Hepatocyte (in vitro differentiated cells): ENCODE results near the gene SMC1A. TPM values are rescaled to one million over a fixed set of nuclear protein-coding genes. Genes with fewer than 3 reads are reported as not detected.
"Not testable (repeated sequence)": the region's sequence is repeated elsewhere in the genome, so short reads cannot be mapped to it uniquely, and the experiment has no call there.

Source experiments
- DNase-seq: peaks from one replicate; pipeline ENCODE4 v3.0.0-alpha.2; 2016; ENCODE audit warnings: low spot score
- H2AFZ ChIP-seq: fragments of 200-600 bp; sonication (generic); 2 replicates; pipeline ENCODE4 v1.6.0; 2016; ENCODE audit warnings: antibody characterized with exemption, mild to moderate bottlenecking
- H3K27ac ChIP-seq: fragments of 200-600 bp; sonication (generic); 2 replicates; pipeline ENCODE4 v1.5.1; 2016; ENCODE audit warnings: mild to moderate bottlenecking
- H3K27me3 ChIP-seq: fragments of 200-600 bp; sonication (generic); 2 replicates; pipeline ENCODE4 v1.6.1; 2016
- H3K36me3 ChIP-seq: fragments of 200-600 bp; sonication (generic); replicated peaks from 2 replicates; pipeline ENCODE4 v1.5.1; 2016; ENCODE audit warnings: low read depth; ENCODE audit not compliant: insufficient read depth
- H3K4me1 ChIP-seq: fragments of 200-600 bp; sonication (generic); 2 replicates; pipeline ENCODE4 v1.5.1; 2016; ENCODE audit warnings: mild to moderate bottlenecking, moderate library complexity; ENCODE audit not compliant: insufficient read depth
- H3K4me2 ChIP-seq: fragments of 200-600 bp; sonication (generic); 2 replicates; pipeline ENCODE4 v1.6.0; 2016
- H3K4me3 ChIP-seq: fragments of 200-600 bp; sonication (generic); 2 replicates; pipeline ENCODE4 v1.5.1; 2016; ENCODE audit warnings: mild to moderate bottlenecking
- H3K79me2 ChIP-seq: fragments of 200-600 bp; sonication (generic); 2 replicates; pipeline ENCODE4 v1.6.0; 2017; ENCODE audit warnings: mild to moderate bottlenecking
- H3K9me2 ChIP-seq: fragments of 200-600 bp; sonication (generic); replicated peaks from 2 replicates; pipeline ENCODE4 v1.6.0; 2017; ENCODE audit warnings: mild to moderate bottlenecking; ENCODE audit not compliant: insufficient read depth
- H3K9me3 ChIP-seq: fragments of 200-600 bp; sonication (generic); 2 replicates; pipeline ENCODE4 v1.5.1; 2016; ENCODE audit warnings: low read depth, mild to moderate bottlenecking
- H4K20me1 ChIP-seq: fragments of 200-600 bp; sonication (generic); 2 replicates; pipeline ENCODE4 v1.6.0; 2016; ENCODE audit warnings: mild to moderate bottlenecking; ENCODE audit not compliant: insufficient read depth, poor library complexity, severe bottlenecking
- EZH2 ChIP-seq: fragments of 200-600 bp; sonication (generic); IDR thresholded peaks from 2 replicates; pipeline ENCODE4 v1.6.1; 2016; ENCODE audit warnings: antibody characterized with exemption, mild to moderate bottlenecking, borderline replicate concordance
- EZH2phosphoT487 ChIP-seq: fragments of 200-600 bp; sonication (generic); IDR thresholded peaks from one replicate; pipeline ENCODE4 v1.6.1; 2018; ENCODE audit warnings: antibody characterized with exemption, mild to moderate bottlenecking, low read depth, moderate library complexity; ENCODE audit not compliant: unreplicated experiment, severe bottlenecking
- WGBS: methylation state at CpG from one replicate; pipeline ENCODE4 v1.1.6; 2016; ENCODE audit warnings: low lambda C conversion rate; ENCODE audit errors: missing lambda C conversion rate; 5-methylcytosine and 5-hydroxymethylcytosine counted together
- polyA plus RNA-seq: library from polyadenylated mRNA; unstranded; fragments of >200 nt; fragmentation: Nextera tagmentation; extraction: Ambion mirVana; gene quantifications from 2 replicates; pipeline ENCODE4 v1.2.1, GENCODE V29; 2016
- total RNA-seq: library from RNA; depleted of rRNA; stranded (reverse); fragments of >200 nt; gene quantifications from 2 replicates; pipeline ENCODE4 v1.2.3, GENCODE V29; 2014
- TF ChIP-seq, protein P1 (sequence below): fragments of 200-600 bp; sonication (generic); IDR thresholded peaks from 2 replicates; pipeline ENCODE4 v1.5.1; 2016; ENCODE audit warnings: antibody characterized with exemption, mild to moderate bottlenecking; ENCODE audit not compliant: poor library complexity

SMC1A gene
- total and polyA plus RNA-seq, 2 experiments from 2014 or later: 14.0 to 24.7 TPM

- Histone ChIP-seq H3K27ac (no peak overlapping the region), H3K9me2 (no peaks in the 10 kb centered on the region), H3K79me2 (peaks cover 50% of the 10 kb centered on the region), H2AFZ (no peak overlapping the region), H3K4me2 (peak overlapping the region; percentile 89), H3K9me3 (no peaks in the 10 kb centered on the region), H3K36me3 (no peaks in the 10 kb centered on the region), H3K4me1 (peaks cover 5% of the 10 kb centered on the region), H4K20me1 (peaks cover 12% of the 10 kb centered on the region), H3K4me3 (peak overlapping the region; percentile 98), H3K27me3 (no peaks in the 10 kb centered on the region)
- 28% methylated on average over 2 of the region's 2 CpGs for WGBS
- DNase-seq: no peak
- TF ChIP-seq EZH2phosphoT487 (no peak), EZH2 (no peak)
- TF ChIP-seq, protein P1, sequence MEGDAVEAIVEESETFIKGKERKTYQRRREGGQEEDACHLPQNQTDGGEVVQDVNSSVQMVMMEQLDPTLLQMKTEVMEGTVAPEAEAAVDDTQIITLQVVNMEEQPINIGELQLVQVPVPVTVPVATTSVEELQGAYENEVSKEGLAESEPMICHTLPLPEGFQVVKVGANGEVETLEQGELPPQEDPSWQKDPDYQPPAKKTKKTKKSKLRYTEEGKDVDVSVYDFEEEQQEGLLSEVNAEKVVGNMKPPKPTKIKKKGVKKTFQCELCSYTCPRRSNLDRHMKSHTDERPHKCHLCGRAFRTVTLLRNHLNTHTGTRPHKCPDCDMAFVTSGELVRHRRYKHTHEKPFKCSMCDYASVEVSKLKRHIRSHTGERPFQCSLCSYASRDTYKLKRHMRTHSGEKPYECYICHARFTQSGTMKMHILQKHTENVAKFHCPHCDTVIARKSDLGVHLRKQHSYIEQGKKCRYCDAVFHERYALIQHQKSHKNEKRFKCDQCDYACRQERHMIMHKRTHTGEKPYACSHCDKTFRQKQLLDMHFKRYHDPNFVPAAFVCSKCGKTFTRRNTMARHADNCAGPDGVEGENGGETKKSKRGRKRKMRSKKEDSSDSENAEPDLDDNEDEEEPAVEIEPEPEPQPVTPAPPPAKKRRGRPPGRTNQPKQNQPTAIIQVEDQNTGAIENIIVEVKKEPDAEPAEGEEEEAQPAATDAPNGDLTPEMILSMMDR: no peak
These were observed 1.3 kb downstream of the SMC1A start for GRCh38 chrX:53421125-53421524.

DNA sequence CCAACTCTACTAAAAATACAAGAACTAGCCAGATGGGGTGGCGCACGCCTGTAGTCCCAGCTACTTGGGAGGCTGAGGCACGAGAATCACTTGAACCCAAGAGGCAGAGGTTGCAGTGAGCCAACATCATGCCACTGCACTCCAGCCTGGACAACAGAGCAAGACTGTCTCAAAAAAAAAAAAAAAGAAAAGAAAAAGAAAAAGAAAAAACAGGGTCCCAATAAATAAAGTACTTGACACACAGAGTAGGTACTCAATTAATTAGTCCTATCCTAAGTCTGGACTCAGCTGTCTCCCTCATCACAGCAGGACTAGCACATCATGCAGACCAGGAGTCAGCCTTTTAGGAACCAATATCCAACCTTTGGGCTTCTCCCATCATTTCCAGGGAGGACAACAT is 2.1 kb downstream of the SMC1A start:
- Histone ChIP-seq H4K20me1 (peaks cover 12% of the 10 kb centered on the region), H3K79me2 (peaks cover 50% of the 10 kb centered on the region), H3K4me2 (peak overlapping the region; percentile 89)
- H3K4me1 ChIP-seq, H3K36me3 ChIP-seq, H3K9me2 ChIP-seq, H3K27ac ChIP-seq, DNase-seq, H3K27me3 ChIP-seq, H2AFZ ChIP-seq, H3K9me3 ChIP-seq, H3K4me3 ChIP-seq: not testable (repeated sequence)
- WGBS: 90% methylated on average over 3 of the region's 3 CpGs

DNA sequence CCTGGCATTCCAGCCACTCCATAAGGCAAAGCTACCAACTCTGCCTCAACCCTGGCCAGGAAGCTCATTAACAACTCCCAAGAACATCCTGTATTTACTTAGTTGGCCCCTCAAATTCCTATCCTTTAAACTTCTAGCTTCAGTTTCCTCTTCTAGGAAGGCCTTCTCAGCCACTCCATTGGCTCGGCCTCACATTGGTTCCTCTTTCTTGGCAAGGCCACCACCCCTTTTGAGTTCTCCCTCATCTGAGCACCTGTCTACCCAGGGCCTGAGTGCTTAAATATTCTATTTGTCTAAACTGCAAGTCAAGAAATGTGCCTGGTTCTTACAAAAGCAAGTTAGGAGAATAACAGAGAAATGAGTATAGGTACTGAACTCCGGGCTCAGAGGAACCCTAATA is 10.0 kb downstream of the SMC1A start:
- no peak for DNase-seq
- no peak overlapping the region for H3K4me3 ChIP-seq
- H4K20me1 ChIP-seq: no peaks in the 10 kb centered on the region
- no peak overlapping the region for H2AFZ ChIP-seq
- H3K9me3 ChIP-seq: no peaks in the 10 kb centered on the region
- H3K27ac ChIP-seq: no peak overlapping the region
- 97% methylated on average over 2 of the region's 2 CpGs for WGBS
- peaks cover 10% of the 10 kb centered on the region for H3K79me2 ChIP-seq
- H3K36me3 ChIP-seq: no peaks in the 10 kb centered on the region
- no peak for TF ChIP-seq EZH2
- no peak for TF ChIP-seq EZH2phosphoT487
- H3K4me1 ChIP-seq: no peaks in the 10 kb centered on the region
- no peaks in the 10 kb centered on the region for H3K9me2 ChIP-seq
- H3K27me3 ChIP-seq: no peaks in the 10 kb centered on the region
- no peak overlapping the region for H3K4me2 ChIP-seq

DNA sequence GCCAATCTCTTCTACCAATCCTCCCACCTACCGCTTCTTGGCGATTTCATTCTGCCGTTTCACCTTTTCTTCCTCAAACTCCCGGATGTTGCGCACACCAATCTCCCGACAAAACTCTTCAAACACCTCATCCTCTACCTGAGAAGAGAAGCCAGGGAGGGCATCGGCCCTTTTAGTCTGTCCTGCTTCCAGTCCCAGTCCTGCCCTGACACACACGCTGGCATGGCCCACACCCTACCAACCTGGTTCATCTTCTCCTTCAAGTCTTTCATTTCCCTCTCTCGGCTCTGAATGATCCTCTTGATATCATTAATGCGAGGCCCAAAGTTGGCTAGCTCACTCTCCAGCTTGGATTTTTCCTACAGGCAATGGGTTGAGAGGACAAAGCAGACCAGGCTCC is 18.9 kb downstream of the SMC1A start:
- no peak for TF ChIP-seq EZH2phosphoT487
- TF ChIP-seq EZH2: no peak
- TF ChIP-seq, protein P1: no peak
- WGBS: 88% methylated on average over 10 of the region's 10 CpGs
- no peak overlapping the region for H3K27ac ChIP-seq
- no peak for DNase-seq
- no peaks in the 10 kb centered on the region for H3K4me1 ChIP-seq
- no peak overlapping the region for H3K4me3 ChIP-seq
- H3K9me3 ChIP-seq: no peaks in the 10 kb centered on the region
- no peaks in the 10 kb centered on the region for H3K9me2 ChIP-seq
- H4K20me1 ChIP-seq: no peaks in the 10 kb centered on the region
- no peaks in the 10 kb centered on the region for H3K36me3 ChIP-seq
- H3K4me2 ChIP-seq: no peak overlapping the region
- H3K27me3 ChIP-seq: no peaks in the 10 kb centered on the region
- H3K79me2 ChIP-seq: no peaks in the 10 kb centered on the region
- H2AFZ ChIP-seq: no peak overlapping the region
